ENCODE data around the gene PRKCB.

The PRKCB gene

DNA sequence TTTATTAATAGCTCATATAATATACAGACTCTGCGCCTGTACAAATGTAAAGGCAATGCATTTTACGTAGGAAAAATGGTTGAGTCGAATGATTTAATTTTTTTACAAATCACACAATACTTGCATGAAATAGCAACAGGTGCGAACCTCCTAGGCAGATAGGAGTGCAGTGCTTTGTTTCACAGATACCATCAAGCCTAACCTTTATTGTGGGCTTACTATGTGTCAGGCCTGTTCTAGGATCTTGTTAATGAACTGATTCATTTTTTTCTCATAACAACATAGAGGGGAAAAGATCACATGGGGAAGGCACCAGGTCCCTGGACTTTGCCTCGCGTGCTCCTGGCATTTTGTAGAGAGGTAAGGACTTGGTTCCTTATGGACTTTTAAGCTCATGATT, 107.8 kb downstream of the PRKCB start:
- no peak for DNase-seq (ENCODE audit: low spot score)

DNA sequence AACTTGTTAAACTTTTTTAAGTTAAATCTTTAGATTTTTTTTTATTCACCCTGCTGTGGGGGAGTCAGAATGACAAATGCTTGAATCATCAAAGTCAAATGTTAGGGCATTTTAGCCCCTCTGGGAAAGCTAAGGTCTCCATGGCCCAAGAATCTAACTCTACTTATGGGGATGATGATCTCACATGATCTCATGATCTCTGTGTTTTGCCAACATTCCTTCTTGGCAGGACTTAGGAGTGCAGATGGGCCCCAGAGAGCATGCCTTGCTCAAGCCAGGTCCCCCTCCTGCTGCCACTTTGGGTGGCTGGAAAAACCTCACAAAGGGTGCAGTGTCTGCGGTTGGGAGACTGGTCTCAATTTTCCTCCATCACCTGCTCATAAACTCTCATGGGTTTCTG, 108.6 kb downstream of the PRKCB start:
- DNase-seq (ENCODE audit: low spot score), result no peak

DNA sequence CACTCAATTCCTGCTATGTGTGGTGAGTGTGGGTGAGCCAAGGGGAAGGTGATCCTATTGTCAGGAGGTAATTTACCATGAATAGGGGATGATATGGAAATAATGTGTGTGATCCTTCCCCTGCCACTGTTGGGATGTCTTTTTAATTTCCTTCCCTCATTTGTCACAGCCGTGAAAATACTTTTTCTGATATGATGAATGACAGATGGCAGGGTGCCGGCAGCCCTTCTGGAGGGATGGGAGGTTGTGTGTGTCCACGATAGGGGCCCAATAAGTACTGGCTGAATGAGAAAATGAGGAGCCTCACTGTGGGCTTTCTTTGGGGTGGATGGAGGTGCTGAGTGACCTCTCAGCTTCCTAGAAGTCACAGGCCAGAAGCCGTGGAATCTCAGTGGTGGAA, 109.5 kb downstream of the PRKCB start:
- DNase-seq (ENCODE audit: low spot score), result no peak

GRCh38 chr16:23947838-23948237, 112.1 kb downstream of the PRKCB start:
- no peak for DNase-seq (ENCODE audit: low spot score)

DNA sequence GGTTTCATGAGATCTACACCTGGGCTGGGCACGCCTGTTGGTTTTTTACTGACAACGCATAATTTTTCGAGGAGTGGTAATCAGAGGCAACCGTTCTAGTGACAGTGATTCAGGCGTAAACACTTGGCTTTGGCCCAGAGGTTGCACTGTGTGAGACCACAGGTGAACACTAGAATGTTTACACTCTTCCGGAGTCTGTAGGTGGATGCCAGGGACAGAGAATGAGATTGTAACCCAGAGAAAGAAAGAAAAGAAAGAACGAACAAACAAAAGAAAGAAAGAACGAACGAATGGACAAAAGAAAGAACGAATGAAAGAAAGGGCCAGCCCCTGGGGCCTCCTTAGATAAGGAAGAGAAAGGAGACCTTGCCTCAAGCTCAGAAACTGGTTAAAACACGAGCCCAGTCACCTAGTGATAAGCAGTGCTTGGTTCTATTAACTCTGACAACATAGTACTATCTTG, 113.2 kb downstream of the PRKCB start:
- DNase-seq (ENCODE audit: low spot score), result no peak

DNA sequence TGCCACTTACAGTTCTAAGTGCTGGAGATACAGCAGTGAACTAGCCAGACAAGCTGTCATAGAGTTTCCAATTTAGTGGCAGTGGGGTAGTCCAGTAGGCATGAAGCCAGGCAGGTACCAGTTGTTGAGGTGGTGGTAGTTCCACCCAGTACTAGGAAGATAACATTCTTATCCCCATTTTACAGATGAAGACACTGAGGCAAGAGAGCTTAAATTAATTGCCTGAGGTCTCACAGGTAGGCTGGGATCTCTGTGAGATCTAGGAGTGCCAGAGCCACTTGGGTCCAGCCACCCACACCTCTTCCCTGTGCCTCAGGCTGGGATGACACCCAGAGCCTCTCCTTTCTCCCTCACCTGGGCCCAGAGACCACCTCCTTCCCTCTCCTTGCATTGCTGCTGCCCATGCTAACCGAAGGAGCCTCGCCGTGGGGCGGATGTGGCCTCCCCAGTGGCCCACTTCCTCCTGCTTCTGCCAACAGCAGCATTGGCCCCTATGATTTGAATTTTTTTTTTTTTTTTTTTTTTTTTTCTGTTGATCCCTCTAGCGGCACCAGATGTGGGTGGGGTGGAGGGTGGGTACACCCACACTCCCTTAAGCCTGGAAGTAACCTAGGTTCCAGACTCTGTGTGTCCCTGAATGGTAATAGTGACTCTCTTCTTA, 114.0 kb downstream of the PRKCB start:
- no peak for DNase-seq (ENCODE audit: low spot score)

DNA sequence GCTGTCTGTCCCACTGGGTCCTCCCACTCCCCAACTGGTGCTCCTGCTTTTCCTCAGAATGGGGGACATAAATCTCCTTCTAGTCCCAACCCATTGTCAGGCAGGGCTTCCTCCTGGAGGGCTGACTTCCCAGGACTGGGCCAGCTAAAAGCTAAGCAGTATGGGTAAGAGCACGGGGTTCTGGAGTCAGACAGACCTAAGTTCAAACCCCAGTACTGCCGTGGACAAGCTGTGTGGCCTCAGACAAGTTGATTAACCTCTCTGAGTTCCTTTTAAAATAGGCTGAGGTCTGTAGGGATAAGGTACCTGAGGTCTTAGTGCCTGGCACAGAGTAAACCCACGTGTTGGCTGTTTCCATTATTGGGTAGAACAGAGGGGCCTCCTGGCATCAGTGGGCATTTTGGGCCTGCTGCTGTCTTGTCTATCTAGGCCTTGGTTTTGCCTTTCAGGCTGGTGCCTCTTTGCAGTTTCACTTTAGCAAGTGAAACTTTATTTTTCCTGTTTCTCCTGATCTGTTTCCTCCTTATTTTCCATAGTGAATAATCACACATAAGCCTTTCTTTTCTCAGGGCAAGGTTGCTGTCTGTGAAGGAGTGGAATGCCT, 114.6 kb downstream of the PRKCB start:
- DNase-seq (ENCODE audit: low spot score), result no peak

DNA sequence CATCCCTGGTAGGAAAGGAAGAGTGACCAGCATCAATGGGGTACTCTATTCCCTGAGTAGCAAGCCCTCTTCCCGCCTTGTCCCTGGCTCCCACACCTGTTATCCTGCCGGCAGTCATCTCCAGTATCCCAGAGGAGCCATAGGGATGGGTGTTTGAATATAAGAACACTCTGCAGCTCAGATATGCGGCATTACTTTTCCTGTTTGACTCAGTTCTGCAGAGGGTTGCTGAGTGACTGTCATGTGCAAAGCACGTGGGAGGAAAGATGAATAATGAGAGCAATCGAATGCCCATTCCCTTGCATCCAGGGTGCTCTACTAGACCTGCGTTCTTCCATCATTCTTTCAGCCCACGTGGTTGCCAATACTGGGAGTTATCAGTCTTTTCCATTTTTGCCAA, 115.1 kb downstream of the PRKCB start:
- no peak for DNase-seq (ENCODE audit: low spot score)

DNA sequence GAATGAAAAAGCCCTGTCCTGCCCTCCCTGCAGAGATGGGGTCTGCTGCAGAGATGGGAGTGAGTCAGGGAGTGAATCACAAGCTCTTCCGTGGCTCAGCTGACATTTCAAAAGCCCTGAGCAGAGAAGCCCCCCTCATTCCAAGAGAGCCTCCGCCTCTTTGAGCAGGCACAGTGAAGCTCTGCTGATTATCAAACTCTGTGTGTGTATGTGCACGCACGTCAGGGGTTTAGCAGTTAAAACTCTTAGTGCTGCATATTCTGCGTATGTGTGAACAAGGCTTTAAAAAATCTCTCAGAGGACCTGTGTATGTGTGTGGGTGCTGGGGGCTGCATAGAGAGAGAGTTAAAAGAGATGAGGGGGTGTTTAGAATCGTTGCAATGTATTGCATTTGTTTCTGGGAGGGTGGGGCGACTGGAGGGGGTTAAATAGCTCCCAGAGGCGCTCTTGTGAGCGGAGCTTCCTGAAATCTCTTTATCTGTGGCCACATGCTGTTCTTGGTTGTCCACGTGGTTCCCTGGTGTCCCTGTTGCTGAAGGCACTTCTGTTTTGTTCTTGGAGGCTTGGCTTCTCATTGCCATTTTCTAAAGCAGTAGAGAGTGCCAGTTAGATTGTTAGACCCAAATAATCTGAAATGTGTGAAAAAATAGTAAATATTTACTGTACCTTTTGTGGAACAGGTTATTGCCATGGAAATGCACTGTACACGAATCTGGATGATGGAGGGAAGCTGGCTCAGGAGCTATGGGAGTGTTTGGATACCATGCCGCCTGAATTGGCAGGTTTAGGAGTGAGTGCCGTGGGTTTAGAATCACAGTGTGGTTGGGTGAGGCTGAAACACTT, 116.6 kb downstream of the PRKCB start:
- DNase-seq (ENCODE audit: low spot score), result no peak

GRCh38 chr16:23952971-23953300, 117.2 kb downstream of the PRKCB start:
- no peak for DNase-seq (ENCODE audit: low spot score)

GRCh38 chr16:23953476-23953875, 117.7 kb downstream of the PRKCB start:
- DNase-seq (ENCODE audit: low spot score), result no peak

- DNase-seq (ENCODE audit: low spot score), result no peak
Measured at GRCh38 chr16:23955088-23955487, 119.3 kb downstream of the PRKCB start.

DNA sequence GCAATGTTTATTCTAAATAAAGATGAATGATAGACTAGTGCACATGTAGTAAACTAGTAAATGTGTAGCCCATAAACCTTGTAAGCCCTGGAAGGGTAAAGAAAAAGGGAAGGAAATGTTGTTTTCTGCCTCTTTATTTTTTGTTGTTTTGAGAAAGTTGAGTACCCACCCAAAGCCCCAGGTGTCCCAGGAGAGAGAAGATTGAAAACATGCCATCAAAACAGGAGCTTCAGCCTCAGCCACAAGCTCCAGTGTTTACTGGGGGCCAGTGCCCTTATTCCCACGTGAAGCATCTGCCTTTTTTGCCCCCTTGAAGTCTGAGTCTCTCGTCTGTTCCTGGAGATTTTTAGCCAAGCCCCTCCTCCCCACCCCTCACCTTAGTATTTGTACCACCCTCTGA, 121.5 kb downstream of the PRKCB start:
- no peak for DNase-seq (ENCODE audit: low spot score)

GRCh38 chr16:23959072-23959751, 123.4 kb downstream of the PRKCB start:
- no peak for DNase-seq (ENCODE audit: low spot score)

DNA sequence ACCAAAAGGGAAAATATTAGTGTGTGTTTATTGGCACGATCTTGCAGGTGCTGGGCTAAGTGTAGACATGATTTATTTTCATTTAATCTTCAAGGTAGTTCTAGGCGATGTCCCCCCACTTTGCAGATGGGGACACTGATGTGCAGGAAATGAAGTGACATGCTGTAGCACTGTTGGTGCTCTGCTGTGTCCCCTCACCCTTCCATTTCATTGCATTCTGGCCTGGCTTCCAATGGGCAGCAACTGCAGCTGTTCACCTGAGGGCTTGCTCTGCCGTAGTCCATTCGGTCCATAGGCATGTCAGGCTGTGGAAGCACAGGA, 123.9 kb downstream of the PRKCB start:
- DNase-seq (ENCODE audit: low spot score), result no peak

DNA sequence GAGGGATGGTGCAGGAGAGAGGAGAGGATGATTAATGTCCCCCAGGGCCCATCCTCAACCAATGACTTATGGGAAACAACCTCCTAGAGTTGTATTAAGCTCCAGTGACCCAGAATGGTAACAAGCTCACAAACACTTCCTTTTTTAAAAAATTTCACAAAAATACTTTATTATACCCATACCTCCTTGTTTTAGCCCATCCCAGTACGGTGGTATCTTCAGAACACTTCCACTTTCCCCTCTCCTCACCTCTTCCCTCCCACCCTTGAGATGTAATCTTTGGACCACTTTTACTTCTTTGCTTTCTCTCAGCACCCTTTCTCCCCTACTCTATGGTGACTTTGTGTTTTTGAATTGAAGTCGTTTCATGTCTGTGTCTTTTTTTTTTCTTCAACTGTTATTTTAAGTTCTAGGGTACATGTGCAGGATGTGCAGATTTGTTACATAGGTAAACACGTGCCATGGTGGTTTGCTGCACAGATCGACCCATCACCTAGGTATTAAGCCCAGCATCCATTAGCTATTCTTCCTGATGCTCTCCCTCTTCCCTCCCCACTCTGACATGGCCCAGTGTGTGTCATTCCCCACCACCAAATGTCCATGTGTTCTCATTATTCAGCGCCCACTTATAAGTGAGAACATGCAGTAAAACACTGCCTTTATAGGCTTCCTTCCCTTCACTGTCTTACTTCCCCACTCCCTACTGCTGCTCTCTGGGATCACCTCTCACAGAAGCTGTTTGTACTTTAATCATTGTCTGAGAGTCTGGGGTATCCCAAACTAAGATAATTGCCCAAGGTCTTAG, 124.5 kb downstream of the PRKCB start:
- DNase-seq (ENCODE audit: low spot score), result no peak

- no peak for DNase-seq (ENCODE audit: low spot score)
Measured at GRCh38 chr16:23962001-23962400, 126.2 kb downstream of the PRKCB start.

- DNase-seq (ENCODE audit: low spot score), result no peak
Measured at GRCh38 chr16:23964136-23964535, 128.4 kb downstream of the PRKCB start.

- no peak for DNase-seq (ENCODE audit: low spot score)
Measured at GRCh38 chr16:23965137-23965733, 129.5 kb downstream of the PRKCB start.

GRCh38 chr16:23966597-23967394, 131.0 kb downstream of the PRKCB start:
- no peak for DNase-seq (ENCODE audit: low spot score)

DNA sequence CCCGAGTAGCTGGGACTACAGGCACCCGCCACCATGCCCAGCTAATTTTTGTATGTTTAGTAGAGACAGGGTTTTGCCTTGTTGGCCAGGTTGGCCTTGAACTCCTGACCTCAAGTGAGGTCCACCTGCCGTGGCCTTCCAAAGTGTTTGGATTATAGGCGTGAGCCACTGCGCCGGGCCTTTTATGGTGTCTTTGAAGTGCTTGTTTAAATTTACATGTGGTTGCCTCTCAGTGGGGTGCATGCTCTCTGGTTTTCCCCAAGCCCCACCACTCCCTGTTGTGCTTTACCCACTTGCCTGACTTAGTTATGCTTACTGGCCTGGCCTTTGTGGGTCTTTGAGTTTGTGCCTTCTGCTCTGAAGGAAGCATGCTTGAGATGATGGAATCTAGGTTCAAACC, 132.0 kb downstream of the PRKCB start:
- DNase-seq (ENCODE audit: low spot score), result no peak

Measured in AG20443 (cell line).